GM18517 (cell line): ENCODE data around the gene FGFBP1.

Source experiments
- ATAC-seq: cut with Tn5 transposase; IDR thresholded peaks from one replicate; pipeline ENCODE4 v1.9.1; 2021; ENCODE audit warnings: mild to moderate bottlenecking, moderate library complexity; ENCODE audit not compliant: unreplicated experiment

FGFBP1 gene

GRCh38 chr4:15938640-15939039 is at the start of gene FGFBP1:
Gene FGFBP1, minus strand, starts transcription at chr4:15938740. Its CDS starts 2,108 bp downstream, at chr4:15936632.
- ATAC-seq = no peak

DNA sequence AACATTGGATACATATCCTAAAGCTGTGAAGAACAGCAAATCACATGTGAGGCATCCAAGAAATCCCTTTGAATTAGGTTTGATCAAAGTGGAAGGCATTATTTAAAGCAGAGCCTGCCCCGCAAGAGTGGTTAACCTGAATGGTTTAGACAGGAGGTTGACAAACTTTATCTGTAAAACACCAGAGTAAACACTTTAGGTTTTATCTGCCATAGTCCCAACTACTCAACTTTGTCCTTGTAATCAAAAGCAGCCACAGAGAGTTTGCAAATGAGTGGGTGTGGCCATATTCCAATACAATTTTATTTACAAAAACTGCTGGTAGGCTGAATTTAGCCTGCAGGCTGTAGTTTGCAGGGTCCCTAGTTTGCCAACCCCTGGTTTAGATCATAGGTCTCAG is 49.7 kb upstream of the FGFBP1 start:
- no peak for ATAC-seq

DNA sequence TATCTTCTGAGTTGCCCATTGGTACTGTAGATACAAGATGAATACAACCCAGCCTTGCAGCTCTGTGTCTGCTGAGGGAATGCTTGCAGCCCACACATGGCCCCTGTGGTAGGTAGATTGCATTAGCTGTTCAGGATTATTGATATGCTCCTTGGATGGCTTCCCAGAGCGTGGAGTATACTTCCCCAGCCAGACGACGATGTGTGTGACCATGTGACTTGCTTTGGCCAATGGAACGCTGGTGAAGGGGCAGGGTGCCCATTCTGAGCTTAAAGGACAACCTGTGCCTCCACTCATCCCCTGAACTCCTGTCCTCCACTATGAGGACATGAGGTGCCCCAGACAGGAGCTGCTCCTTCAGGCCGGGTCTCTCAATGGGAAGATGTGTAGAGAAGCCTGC is 48.4 kb upstream of the FGFBP1 start:
- ATAC-seq = no peak

DNA sequence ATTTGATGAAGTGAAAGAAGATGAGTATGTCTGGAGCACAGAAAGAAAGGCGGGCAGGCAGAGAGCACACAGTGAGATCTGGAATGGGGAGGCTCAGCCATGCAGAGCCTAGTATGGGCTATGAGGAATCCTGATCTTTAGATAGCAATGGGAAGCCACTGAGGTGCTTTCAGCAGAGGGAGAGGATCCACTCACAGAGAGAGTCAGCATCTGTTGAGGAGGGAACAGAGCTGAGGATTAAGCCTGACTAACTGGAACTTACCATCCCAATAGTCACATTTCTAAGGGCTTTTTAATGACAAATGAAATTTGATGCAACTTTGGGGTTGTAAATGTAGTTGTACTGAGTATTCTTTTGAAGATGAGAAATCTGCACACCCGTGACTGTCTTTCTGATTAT is 45.1 kb upstream of the FGFBP1 start:
- no peak for ATAC-seq

DNA sequence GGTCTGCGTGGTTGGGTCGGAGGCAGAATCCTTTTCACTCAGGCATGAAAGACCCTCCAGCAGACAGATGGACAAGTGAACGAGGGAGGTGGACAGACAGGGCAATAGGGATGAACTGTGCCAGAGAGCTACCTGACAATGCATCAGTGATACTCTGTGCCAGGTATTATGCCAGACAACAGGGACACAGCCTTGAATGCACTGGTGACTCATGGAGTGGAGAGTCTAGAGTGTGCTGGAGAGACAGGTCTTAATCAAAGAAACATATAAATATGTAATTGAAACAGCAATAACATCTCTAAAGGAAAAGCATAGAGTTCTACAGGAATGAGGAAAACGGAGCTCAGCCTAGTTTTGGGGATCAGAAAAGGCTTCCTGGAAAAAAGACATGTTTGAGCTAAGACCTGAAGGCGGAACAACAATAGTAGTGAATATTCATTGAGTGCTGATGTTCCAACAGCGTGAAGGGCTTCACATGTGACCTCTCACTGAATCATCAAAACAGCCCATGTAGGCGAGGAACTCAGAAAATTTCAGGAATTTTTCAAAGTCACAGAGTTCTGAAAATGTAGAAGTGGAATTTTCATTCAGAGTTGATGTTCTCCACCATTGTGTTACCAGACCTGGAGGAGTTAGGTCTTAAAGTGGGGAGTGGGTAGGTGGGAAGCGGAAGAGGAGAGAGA is 44.4 kb upstream of the FGFBP1 start:
- no peak for ATAC-seq

GRCh38 chr4:15976456-15977447 is 38.2 kb upstream of the FGFBP1 start:
- no peak for ATAC-seq

GRCh38 chr4:15971068-15971801 is 32.7 kb upstream of the FGFBP1 start:
- ATAC-seq = no peak

DNA sequence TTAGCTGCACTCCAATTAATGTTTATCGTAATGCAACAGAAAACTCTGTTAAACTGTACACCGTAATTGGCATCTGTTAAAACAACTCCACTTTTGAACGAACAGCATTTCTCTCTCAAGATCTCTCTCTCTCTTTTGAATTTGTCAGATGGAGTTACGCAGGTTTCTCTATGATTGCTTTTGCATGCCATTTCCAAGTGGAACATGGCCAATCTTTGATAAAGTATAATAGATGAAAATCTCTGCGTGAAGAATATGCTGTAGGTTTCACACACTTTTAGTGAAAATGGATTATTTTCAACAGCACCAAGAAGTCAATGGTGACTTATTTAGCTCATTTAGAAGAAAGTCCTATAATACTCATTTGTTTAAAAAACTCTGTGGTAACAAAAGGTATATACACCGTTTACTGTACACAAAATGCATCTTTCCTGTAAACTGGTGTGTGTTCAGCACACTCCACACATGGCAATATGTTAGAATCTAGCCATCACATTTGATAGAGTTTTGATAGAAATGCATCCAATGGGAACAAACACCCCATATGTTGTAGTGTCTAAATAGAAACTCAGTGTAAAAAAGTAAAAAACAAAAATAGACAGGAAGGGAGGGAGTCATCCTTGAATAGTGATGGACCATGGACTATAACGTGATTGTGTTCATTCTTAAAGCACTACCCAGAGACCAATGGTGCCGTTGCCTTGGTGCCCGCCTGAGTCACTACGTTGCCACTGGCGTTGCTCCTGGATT is 30.2 kb upstream of the FGFBP1 start:
- no peak for ATAC-seq

GRCh38 chr4:15965325-15965724 is 26.8 kb upstream of the FGFBP1 start:
- no peak for ATAC-seq

DNA sequence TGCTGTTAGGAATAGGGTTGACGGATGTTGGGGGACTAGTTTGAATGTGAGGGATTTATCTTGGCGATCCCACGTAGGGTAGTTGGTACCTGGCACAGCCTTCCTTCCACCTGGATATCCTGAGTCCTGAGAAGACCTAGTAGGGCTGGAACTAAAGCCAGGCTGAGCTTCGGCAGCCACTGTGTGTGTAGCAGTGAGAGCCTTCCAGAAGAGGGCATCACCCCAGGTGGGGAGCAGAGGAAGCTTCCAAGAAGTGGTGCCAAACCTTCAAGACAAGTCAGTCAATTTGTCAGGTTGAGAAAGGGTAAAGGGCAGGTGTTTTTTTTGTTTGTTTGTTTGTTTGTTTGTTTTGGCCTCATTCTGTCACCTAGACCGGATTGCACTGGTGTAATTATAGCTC is 25.6 kb upstream of the FGFBP1 start:
- ATAC-seq = no peak

DNA sequence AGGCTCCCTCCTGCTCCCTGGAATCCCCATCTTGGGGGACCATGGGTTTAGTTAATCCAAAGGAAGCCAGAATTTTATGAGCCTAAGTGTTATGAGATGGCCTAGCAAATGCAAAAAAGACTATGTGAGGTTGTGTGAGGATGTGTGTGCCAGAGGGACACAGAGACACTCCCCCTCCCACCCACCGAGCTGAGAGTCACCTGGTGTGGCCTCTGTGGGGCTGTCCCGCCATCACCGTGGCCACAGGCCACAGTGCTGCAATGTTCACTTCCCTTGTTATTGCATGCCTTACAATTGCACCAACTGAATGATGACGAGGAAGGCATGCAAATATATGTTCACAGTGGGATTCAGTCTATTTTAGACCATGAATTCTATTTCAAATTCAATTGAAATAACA is 25.0 kb upstream of the FGFBP1 start:
- no peak for ATAC-seq

DNA sequence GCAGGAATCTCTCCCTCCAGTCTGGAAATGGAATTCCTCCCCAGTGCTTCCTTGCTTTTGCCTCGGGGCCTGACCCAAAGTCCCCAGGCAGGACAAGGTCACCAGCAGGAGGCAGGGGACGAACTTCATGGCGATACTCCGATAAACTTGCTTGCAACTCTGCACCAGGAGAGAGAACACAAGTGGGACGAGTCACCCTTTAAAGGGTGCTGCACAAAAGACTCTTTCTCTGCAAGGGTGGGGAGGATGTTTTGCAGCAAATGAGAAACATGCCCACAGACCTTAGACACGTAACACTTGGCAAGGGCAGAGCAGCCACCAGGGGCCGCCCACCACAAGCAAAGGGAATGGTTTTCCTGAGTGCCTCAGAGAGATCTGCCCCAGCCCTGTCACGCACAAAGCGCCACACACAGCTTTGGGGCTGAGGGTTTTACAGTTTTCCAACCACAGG is 24.5 kb upstream of the FGFBP1 start, which contains the start of gene FGFBP2:
TSS of gene FGFBP2 (minus strand) at position 175 of the 451 bp plus-strand sequence. CDS start at position 129, 46 bp downstream.
- ATAC-seq = no peak

GRCh38 chr4:15961781-15962510 is 23.4 kb upstream of the FGFBP1 start:
- ATAC-seq = no peak

DNA sequence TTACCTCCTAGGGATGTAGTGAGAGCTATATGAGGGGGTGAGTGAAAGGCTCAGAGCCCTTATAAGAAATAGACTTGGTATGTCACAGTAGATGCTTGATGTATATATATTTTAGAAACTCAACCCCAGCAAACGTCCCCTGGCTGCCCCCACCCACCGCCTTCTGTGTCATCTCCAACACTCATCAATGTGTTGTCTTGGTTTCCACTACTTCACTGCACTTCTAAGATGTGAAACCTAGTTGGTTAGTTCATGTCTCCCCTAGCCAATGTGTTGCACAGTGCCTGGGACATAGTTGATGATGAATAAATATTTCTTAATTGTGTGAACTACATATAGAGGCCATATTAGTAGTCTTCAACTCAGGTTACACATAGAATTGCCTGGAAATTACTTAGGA is 20.0 kb upstream of the FGFBP1 start:
- no peak for ATAC-seq

DNA sequence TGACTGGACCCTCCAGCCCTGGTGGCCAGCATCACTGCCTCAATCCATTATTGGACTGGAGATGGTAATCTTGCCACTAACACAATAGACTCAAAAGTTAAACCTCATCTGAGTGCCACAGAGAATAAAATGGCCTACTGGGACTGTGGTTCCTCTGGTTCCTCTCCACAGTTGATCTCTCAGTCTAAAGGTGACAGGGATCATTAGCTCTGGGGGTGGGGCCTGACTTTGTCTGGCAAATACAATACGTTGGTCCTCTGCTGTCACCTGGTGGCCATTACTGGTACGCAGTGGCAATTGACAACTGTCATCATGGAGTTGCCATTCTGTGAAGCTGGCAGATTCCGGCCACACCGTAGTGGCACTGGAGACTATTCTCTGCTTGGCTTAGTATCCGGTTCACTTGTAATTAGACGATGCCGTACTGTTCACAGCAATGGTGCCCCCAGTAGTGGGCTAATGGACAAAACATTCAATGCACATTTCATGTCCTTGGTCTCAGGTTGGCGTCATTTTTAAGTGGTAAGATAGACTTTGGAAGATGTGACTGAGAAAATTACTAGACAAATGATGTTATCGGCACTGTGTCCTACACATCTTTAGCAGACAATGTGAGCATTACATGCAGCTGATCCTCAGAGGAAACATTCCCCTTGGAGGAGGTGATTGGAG is 17.8 kb upstream of the FGFBP1 start:
- ATAC-seq = peak; percentile 97

- ATAC-seq = no peak
These were observed 17.1 kb upstream of the FGFBP1 start for GRCh38 chr4:15955670-15956069.

GRCh38 chr4:15953625-15954024 is 15.1 kb upstream of the FGFBP1 start:
- no peak for ATAC-seq

DNA sequence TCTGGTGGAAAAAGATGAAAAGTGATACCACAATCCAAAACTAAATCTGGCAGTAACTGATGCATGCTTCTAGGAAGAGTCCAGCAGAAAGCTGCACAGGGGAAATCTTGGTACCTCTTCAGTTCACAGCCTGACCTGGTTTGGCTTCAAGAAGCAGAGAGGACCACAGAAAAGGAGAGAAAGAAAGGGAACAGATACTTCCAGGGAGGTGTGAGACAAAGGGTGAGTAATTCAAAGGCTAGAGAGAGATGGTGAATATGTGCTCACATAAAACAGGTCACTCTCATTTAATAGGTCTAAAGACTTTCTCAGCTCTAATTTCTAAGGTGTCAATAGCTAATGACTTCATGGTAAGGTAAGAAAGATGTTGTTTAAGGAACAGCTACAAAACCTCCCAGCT is 13.2 kb upstream of the FGFBP1 start:
- ATAC-seq = no peak

- ATAC-seq = no peak
These were observed 10.3 kb upstream of the FGFBP1 start for GRCh38 chr4:15948826-15949225.
